GM19463 (cell line): ENCODE results near the gene KRT6A.
"Not testable (repeated sequence)": the region's sequence is repeated elsewhere in the genome, so short reads cannot be mapped to it uniquely, and the experiment has no call there.

ENCODE experiments used
- ATAC-seq: cut with Tn5 transposase; IDR thresholded peaks from one replicate; pipeline ENCODE4 v1.9.1; 2021; ENCODE audit warnings: mild to moderate bottlenecking, moderate library complexity; ENCODE audit not compliant: unreplicated experiment

Gene KRT6A

DNA sequence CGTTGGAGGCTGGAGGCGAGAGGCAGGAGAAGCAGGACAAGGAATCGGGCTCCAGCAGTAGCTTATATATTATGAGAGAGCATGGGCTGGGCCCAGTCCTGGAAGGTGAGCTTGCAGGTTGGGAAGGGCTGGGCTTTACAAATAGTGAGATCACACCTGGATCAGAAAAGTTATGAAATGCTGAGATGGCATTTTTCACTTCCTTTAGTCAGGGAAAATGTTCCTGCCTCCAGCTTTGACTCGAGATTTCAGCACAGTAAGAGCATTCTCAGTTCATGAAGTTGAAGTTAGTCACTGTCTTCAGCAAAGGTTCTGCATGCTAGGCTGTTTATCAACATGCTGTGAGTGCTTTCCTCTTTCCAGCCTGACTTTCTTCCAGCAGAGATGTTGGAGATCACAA is 19.3 kb downstream of the KRT6A start, which contains the start of gene KRT6C:
TSS of gene KRT6C (minus strand) at position 38 of the 400 bp plus-strand sequence. CDS start 68 bp downstream, outside the sequence.
- no peak for ATAC-seq

- no peak for ATAC-seq
Observed at GRCh38 chr12:52469853-52470252, 23.2 kb downstream of the KRT6A start.

GRCh38 chr12:52464897-52465296 is 28.2 kb downstream of the KRT6A start:
- ATAC-seq, result no peak

DNA sequence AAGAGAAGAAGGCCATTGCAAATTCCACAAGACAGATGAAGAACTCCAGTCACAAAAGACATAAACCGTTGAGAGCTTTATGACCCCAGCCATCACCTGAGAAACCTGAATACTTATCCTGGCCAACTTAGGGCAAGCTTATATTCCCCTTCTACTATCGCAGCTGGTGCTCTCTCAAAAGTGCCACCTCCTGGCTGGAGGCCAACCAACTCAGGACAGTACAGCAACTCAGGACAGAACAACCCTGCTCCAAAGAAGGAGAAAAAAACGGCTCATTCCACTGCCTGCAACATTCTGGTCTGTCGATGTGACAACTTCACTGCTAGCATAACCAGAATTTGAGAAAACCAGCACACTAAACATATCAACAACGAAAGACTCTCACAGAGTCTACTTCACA is 31.4 kb downstream of the KRT6A start:
- ATAC-seq, result no peak

GRCh38 chr12:52458861-52459260 is 34.2 kb downstream of the KRT6A start:
- no peak for ATAC-seq

GRCh38 chr12:52455821-52456220 is 37.2 kb downstream of the KRT6A start:
- ATAC-seq, result no peak

GRCh38 chr12:52454411-52455201 is 38.5 kb downstream of the KRT6A start:
- no peak for ATAC-seq

GRCh38 chr12:52452101-52452500 is 41.0 kb downstream of the KRT6A start, which contains the start of gene KRT6B:
TSS of gene KRT6B (minus strand) at chr12:52452146. CDS start at chr12:52452078, 68 bp downstream.
- ATAC-seq, result no peak

- ATAC-seq, result no peak
Observed at GRCh38 chr12:52448228-52448627, 44.8 kb downstream of the KRT6A start.

- not testable (repeated sequence) for ATAC-seq
Observed at GRCh38 chr12:52447196-52447595, 45.9 kb downstream of the KRT6A start.

DNA sequence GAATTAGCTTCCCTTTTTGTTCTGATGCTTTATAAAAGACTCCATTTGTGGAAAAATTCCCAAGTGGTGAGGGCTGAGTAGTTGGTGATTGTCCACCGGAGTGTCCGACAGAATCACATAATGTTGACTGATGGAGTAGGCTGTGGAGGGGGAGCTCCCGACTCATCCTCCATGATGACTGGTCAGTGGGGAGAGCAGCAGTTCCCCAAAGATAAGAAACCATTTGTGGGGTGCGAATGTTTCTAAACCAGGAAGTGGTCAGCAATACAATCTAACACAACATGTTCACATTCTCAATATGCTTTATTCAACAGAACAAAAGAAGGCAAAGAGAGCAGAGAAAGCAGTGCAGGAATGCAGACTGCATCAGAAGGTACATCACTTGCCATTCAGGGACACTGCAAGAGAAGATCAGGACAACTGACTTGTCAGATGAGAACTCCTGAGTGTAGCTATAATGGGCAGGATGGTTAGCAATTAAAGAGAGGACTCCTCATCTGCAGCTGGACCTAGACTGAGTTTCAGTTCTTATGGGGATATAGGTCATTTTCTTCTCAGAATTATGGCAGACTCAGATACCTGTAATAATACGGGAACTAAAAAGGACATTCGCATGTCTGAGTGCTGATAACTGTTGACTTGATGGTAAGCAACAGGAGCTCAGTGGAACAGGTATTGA is 46.6 kb downstream of the KRT6A start:
- no peak for ATAC-seq

GRCh38 chr12:52445876-52446275 is 47.2 kb downstream of the KRT6A start:
- ATAC-seq, result no peak

DNA sequence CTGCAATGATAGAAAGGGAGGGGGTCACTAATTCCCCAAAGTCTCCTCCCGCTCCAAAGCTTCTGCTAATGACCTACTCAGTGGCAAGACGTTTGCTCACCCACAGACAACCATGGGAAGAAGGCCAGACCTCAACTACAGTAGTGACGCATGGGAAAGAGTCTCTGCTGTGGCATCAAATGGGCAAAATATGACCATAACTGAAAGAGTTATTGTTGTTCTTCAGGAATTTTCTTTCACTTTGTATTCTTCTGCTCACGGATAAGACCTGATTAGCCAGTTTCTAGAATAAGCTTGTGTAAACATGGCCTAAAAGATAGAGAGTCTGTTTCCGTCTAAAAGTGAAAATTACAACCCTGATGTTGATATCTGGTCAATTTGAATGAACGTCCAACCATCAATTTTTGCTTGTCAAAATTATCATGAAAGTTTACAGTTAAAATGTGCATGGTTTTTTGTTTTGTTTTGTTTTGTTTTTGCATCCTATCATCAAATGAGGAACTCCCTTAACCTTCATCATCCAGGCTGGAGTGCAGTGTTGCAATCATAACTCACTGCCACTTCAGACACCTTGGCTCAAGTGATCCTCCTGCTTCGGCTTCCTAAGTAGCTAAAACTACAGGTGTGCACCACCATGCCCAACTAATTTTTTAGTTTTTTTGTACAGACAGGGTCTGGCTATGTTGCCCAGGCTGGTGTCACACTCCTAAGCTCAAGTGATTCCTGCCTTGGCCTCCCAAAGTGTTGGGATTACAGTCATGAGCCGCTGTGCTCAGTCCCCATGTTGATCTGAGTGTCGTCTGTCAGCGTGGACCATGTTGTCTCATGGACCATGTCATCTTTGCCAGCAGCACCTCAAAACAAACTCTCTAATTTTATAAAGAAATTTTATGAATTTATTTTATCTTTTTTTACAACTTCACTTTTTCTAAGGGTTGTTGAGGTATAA is 48.1 kb downstream of the KRT6A start:
- ATAC-seq, result no peak

DNA sequence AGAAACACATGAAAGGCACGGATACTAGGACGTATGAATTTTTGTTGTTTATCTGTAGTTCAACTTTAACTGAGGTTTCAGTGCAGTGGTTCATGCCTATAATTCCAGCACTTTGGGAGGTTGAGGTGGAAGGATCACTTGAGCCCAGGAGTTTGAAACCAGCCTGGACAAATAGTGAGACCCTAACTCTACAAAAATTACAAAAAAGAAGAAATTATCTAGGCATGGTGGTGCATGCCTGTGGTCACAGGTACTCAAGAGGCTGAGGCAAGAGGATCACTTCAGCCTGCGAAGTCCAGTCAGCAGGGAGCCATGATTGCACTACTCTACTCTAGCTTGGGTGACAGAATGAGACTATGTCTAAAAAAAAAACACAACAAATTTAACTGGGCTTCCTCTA is 49.1 kb downstream of the KRT6A start:
- ATAC-seq, result no peak

GRCh38 chr12:52442600-52443061 is 50.4 kb downstream of the KRT6A start:
- no peak for ATAC-seq

DNA sequence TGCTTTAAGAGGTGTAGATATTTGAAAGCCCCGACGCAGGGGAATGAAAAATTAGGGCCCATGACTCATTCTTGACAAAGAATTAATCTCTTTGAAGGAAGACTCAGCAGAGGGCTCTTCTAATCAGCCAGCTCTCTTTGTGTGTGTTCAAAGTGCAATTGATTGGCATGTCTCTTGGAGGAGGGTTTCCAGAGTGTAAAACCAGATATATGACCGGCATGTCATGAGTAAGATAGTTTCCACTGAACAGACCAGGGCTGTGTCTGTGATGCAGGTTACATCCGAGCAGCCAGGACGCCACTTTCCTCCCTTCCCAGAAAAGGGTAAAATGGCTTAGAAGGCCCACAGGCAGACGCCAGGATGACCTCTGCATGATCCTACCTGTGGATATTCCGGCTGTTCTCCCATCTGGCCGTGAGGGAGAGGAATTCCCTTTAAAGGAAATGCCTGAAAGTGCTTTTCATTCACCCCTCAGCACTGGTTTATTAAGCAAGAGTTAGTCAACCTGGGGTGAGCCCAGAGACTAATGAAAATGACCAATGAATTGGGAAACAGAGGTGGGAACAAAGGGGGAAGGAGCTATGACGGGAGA is 51.6 kb downstream of the KRT6A start:
- no peak for ATAC-seq

- no peak for ATAC-seq
Observed at GRCh38 chr12:52440821-52441319, 52.2 kb downstream of the KRT6A start.

- ATAC-seq, result no peak
Observed at GRCh38 chr12:52439845-52440244, 53.2 kb downstream of the KRT6A start.

- ATAC-seq, result no peak
Observed at GRCh38 chr12:52439420-52439819, 53.6 kb downstream of the KRT6A start.
